Measurements from ENCODE around the gene MAP3K20. TPM values are rescaled to one million over a fixed set of nuclear protein-coding genes. Genes with fewer than 3 reads are reported as not detected.

MAP3K20 gene
- total and polyA plus RNA-seq, 2 of the 4 experiments (the other 2 are of a cell fraction) = 27.5 to 84.4 TPM

DNA sequence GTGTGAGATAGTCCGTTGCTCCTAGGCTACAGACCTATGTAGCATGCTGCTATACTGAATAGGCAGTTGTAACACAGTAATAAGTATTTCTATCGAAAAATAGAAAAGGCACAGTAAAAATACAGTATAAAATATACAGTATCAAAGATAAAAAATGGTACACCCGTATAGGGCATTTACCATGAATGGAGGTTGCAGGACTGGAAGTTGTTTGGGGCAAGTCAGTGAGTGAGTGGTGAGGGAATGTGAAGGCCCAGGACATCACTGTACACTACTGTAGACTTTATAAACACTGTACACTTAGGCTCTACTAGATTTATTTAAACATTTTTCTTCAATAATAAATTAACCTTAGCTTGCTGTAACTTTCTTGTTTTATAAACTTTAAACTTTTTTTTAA lies 3.5 kb downstream of the MAP3K20 start:
- H3K23ac ChIP-seq (ENCODE audit: low read depth, low read length) = peak overlapping the region; percentile 97
- H3K4me2 ChIP-seq (ENCODE audit: low read depth, low read length) = peak overlapping the region; percentile 64
- H3K56ac ChIP-seq (ENCODE audit: extremely low read depth, insufficient read depth, low read length) = peak overlapping the region; percentile 57; the same call in 1 of the 2 replicates
- ATAC-seq (ENCODE audit: low read depth) (peak; percentile 37), DNase-seq (peak; percentile 70)
- H2AK9ac ChIP-seq (replicated peaks; ENCODE audit: low read depth, low read length, poor library complexity) = peak overlapping the region; percentile 61
- H2BK15ac ChIP-seq (ENCODE audit: low read depth, low read length) = peak overlapping the region; percentile 100
- peak overlapping the region; percentile 99 for H2BK120ac ChIP-seq (ENCODE audit: low read depth, low read length)
- intact Hi-C loops (cut with micrococcal nuclease) (loop anchor here (5.0 kb wide), 1 partner anchor 78 kb away; no protein-coding TSS in a partner anchor), in situ Hi-C loops (cut with MboI; ENCODE audit: low sequenced_read_pairs) (no loop called here), dilution Hi-C loops (cut with HindIII; ENCODE audit: low sequenced_read_pairs, unreplicated experiment) (no loop called here)
- no peak overlapping the region for H2AFZ ChIP-seq (replicated peaks; ENCODE audit: low read length, poor library complexity)
- H3K9ac ChIP-seq (ENCODE audit: low read depth, low read length) = peak overlapping the region; percentile 64; the same call in 1 of the 2 replicates
- no peaks in the 10 kb centered on the region for H3K27me3 ChIP-seq (ENCODE audit: control insufficient read depth, insufficient read depth, low read length)
- H4K8ac ChIP-seq (ENCODE audit: low read depth in 2 of 2, low read length in 2 of 2) = peak overlapping the region; percentile 36 to 95
- POLR2A ChIA-PET (ENCODE audit: unreplicated experiment) = no interaction called here
- CTCF ChIA-PET = interaction anchor here (0.6 to 1.3 kb wide), 4 partner anchors 51 to 576 kb away, joined by 3 to 7 read pairs (median 6); no protein-coding TSS in a partner anchor
- peak overlapping the region; percentile 99 for H4K5ac ChIP-seq (ENCODE audit: low read depth, low read length)
- peak overlapping the region; percentile 99 for H2AK5ac ChIP-seq (ENCODE audit: low read depth, low read length)
- peaks cover 21 to 48% of the 10 kb centered on the region in 2 experiments for H3K79me1 ChIP-seq (ENCODE audit: low read depth in 1 of 2, low read length in 2 of 2)
- H3K9me1 ChIP-seq (ENCODE audit: insufficient read depth, low read length) = peaks cover 14% of the 10 kb centered on the region
- no CpG with 5 or more reads among the region's 3 CpGs for WGBS, 2 experiments (ENCODE audit: extremely low coverage in 2 of 2, insufficient read length in 1 of 2)
- peak overlapping the region; percentile 97 for H3K27ac ChIP-seq (ENCODE audit: insufficient read depth, low read length)
- H3K18ac ChIP-seq (ENCODE audit: low read depth, low read length) = peak overlapping the region; percentile 99
- TF ChIP-seq BHLHE40 (IDR thresholded peaks at IDR 0.05; ENCODE audit: low read depth, low read length) (no peak), POLR2A (IDR thresholded peaks at IDR 0.05; ENCODE audit: low read depth, low read length) (no peak), CHD1 (IDR thresholded peaks at IDR 0.05; ENCODE audit: low read depth, low read length) (no peak), MXI1 (IDR thresholded peaks at IDR 0.05; ENCODE audit: borderline replicate concordance, low read depth, low read length) (no peak), RAD21 (IDR thresholded peaks at IDR 0.05; ENCODE audit: low read length) (no peak), RFX5 (IDR thresholded peaks at IDR 0.05; ENCODE audit: low read depth, low read length) (no peak), MAZ (IDR thresholded peaks at IDR 0.05; ENCODE audit: borderline replicate concordance, low read depth, low read length) (no peak), CEBPB (IDR thresholded peaks at IDR 0.05; ENCODE audit: low read depth, low read length) (no peak), FOS (IDR thresholded peaks at IDR 0.05; ENCODE audit: low read depth, low read length) (no peak), RCOR1 (IDR thresholded peaks at IDR 0.05; ENCODE audit: insufficient replicate concordance, low read length) (no peak), NFE2L2 (IDR thresholded peaks at IDR 0.05; ENCODE audit: low read depth, low read length) (no peak)
- TF ChIP-seq, protein P1, sequence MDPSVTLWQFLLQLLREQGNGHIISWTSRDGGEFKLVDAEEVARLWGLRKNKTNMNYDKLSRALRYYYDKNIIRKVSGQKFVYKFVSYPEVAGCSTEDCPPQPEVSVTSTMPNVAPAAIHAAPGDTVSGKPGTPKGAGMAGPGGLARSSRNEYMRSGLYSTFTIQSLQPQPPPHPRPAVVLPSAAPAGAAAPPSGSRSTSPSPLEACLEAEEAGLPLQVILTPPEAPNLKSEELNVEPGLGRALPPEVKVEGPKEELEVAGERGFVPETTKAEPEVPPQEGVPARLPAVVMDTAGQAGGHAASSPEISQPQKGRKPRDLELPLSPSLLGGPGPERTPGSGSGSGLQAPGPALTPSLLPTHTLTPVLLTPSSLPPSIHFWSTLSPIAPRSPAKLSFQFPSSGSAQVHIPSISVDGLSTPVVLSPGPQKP (IDR thresholded peaks at IDR 0.05; ENCODE audit: borderline replicate concordance, low read depth, low read length) = no peak
- TF ChIP-seq, protein P2, sequence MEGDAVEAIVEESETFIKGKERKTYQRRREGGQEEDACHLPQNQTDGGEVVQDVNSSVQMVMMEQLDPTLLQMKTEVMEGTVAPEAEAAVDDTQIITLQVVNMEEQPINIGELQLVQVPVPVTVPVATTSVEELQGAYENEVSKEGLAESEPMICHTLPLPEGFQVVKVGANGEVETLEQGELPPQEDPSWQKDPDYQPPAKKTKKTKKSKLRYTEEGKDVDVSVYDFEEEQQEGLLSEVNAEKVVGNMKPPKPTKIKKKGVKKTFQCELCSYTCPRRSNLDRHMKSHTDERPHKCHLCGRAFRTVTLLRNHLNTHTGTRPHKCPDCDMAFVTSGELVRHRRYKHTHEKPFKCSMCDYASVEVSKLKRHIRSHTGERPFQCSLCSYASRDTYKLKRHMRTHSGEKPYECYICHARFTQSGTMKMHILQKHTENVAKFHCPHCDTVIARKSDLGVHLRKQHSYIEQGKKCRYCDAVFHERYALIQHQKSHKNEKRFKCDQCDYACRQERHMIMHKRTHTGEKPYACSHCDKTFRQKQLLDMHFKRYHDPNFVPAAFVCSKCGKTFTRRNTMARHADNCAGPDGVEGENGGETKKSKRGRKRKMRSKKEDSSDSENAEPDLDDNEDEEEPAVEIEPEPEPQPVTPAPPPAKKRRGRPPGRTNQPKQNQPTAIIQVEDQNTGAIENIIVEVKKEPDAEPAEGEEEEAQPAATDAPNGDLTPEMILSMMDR (conservative IDR thresholded peaks at IDR 0.05; ENCODE audit: low read depth, low read length) = no peak
- TF ChIP-seq, protein P3, sequence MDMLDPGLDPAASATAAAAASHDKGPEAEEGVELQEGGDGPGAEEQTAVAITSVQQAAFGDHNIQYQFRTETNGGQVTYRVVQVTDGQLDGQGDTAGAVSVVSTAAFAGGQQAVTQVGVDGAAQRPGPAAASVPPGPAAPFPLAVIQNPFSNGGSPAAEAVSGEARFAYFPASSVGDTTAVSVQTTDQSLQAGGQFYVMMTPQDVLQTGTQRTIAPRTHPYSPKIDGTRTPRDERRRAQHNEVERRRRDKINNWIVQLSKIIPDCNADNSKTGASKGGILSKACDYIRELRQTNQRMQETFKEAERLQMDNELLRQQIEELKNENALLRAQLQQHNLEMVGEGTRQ (IDR thresholded peaks at IDR 0.05; ENCODE audit: low read depth, low read length) = no peak
- peaks cover 3% of the 10 kb centered on the region; the same call in 1 of the 2 replicates for H3K36me3 ChIP-seq (ENCODE audit: control insufficient read depth, insufficient read depth, low read length)
- H3K14ac ChIP-seq (replicated peaks; ENCODE audit: low read depth, low read length) = peak overlapping the region; percentile 98
- peak overlapping the region; percentile 92 for H2BK5ac ChIP-seq (ENCODE audit: low read depth, low read length, poor library complexity, severe bottlenecking)
- H4K20me1 ChIP-seq (ENCODE audit: insufficient read depth, low read length) = peaks cover 8% of the 10 kb centered on the region; the same call in 1 of the 2 replicates
- peaks cover 17% of the 10 kb centered on the region for H3K4me1 ChIP-seq (ENCODE audit: control insufficient read depth, insufficient read depth, low read length)
- H3K4ac ChIP-seq (ENCODE audit: low read depth, low read length) = peak overlapping the region; percentile 100
- peak overlapping the region; percentile 99 for H2BK20ac ChIP-seq (ENCODE audit: low read depth, low read length)
- H3K4me3 ChIP-seq (ENCODE audit: insufficient read depth, low read depth, low read length) = no peak overlapping the region
- no peaks in the 10 kb centered on the region for H3K9me3 ChIP-seq (ENCODE audit: control insufficient read depth, insufficient read depth, low read length)
- no TSS peak for BruUV-seq (replicated peaks)
- peak overlapping the region; percentile 97 for H4K91ac ChIP-seq (ENCODE audit: insufficient read depth, low read depth, low read length)
